Spleen (tissue), 11 donors: ENCODE measurements around the gene CCNC. TPM values are rescaled to one million over a fixed set of nuclear protein-coding genes. Genes with fewer than 3 reads are reported as not detected.

Source experiments
- DNase-seq: peaks from one replicate; pipeline ENCODE4 v3.0.0-alpha.2; 2020
- H3K27ac ChIP-seq, 8 donors: fragments of 200-600 bp; sonication (generic) in 7 of 8; 1 replicate in 4 of 8; 2 replicates in 4 of 8; pipeline versions ENCODE4 v1.5.0 to v1.8.0; 2016 to 2021; ENCODE audit warnings: inconsistent platforms in 4 of 8, mild to moderate bottlenecking in 4 of 8, moderate library complexity in 1 of 8
- H3K27me3 ChIP-seq, 7 donors: fragments of 200-600 bp; sonication (generic) in 6 of 7; replicated peaks in 1 of 7; 1 replicate in 4 of 7; 2 replicates in 3 of 7; pipeline versions ENCODE4 v1.5.0 to v1.8.0; 2016 to 2021; ENCODE audit warnings: inconsistent platforms in 3 of 7, mild to moderate bottlenecking in 1 of 7
- H3K36me3 ChIP-seq, 6 donors: fragments of 200-600 bp; sonication (generic) in 5 of 6; 1 replicate in 4 of 6; 2 replicates in 2 of 6; pipeline versions ENCODE4 v1.5.0 to v1.8.0; 2016 to 2021; ENCODE audit warnings: inconsistent platforms in 2 of 6
- H3K4me1 ChIP-seq, 6 donors: fragments of 200-600 bp; sonication (generic) in 5 of 6; 1 replicate in 3 of 6; 2 replicates in 3 of 6; pipeline versions ENCODE4 v1.5.0 to v1.8.0; 2016 to 2021; ENCODE audit warnings: inconsistent platforms in 3 of 6
- H3K4me3 ChIP-seq, 8 donors: fragments of 200-600 bp; sonication (generic) in 7 of 8; 1 replicate in 4 of 8; 2 replicates in 4 of 8; pipeline versions ENCODE4 v1.5.0 to v1.8.0; 2016 to 2021; ENCODE audit warnings: inconsistent platforms in 4 of 8, mild to moderate bottlenecking in 4 of 8, moderate library complexity in 2 of 8
- H3K9me3 ChIP-seq, 8 donors: fragments of 200-600 bp; sonication (generic) in 7 of 8; 1 replicate in 4 of 8; 2 replicates in 4 of 8; pipeline versions ENCODE4 v1.5.0 to v1.8.0; 2016 to 2021; ENCODE audit warnings: inconsistent platforms in 4 of 8
- CTCF ChIP-seq, 11 experiments: fragments of 200-600 bp in 7 of 11; fragments of 450-650 bp in 4 of 11; sonication (generic) in 4 of 11; IDR thresholded peaks in 8 of 11; conservative IDR thresholded peaks in 3 of 11; 1 replicate in 7 of 11; 2 replicates in 4 of 11; pipeline versions ENCODE4 v1.4.0 to v1.8.0; 2016 to 2021; ENCODE audit warnings: antibody characterized with exemption in 11 of 11, inconsistent platforms in 4 of 11, mild to moderate bottlenecking in 1 of 11
- POLR2A ChIP-seq, 3 donors: fragments of 450-650 bp; IDR thresholded peaks; one replicate each; pipeline ENCODE4 v1.5.1; 2017; ENCODE audit warnings: antibody characterized with exemption in 3 of 3, mild to moderate bottlenecking in 1 of 3
- POLR2AphosphoS5 ChIP-seq, 3 donors: sonication (generic); formaldehyde crosslinking; IDR thresholded peaks; one replicate each; pipeline ENCODE4 v1.5.1; 2017; ENCODE audit warnings: antibody characterized with exemption in 3 of 3
- WGBS, 5 donors: extraction: QIAGEN DNeasy Blood & Tissue Kit in 3 of 5; methylation state at CpG; one replicate each; pipeline versions ENCODE4 v1.1.5 to v1.1.7; 2013 to 2018; 5-methylcytosine and 5-hydroxymethylcytosine counted together
- intact Hi-C: fragments of 100-400 bp; cut with DNase I; formaldehyde crosslinking; loops from one replicate; pipeline ENCODE4 v1.15.0; 2023; ENCODE audit warnings: low total_unique reads
- polyA plus RNA-seq, 3 donors: library from polyadenylated mRNA; stranded (reverse); fragments of 200-250 nt; gene quantifications; one replicate each; pipeline ENCODE4 v1.2.1, GENCODE V29; 2013
- total RNA-seq, 7 donors: library from RNA; depleted of rRNA in 3 of 7; stranded (reverse); fragments of >200 nt in 3 of 7; fragmentation: NEBNext Ultra II Directional in 4 of 7; extraction: Animal tissue kit (Norgen Biotek cat#: 25700) in 4 of 7; gene quantifications; one replicate each; pipeline versions ENCODE4 v1.1.0 to v1.2.1, GENCODE V29; 2016 to 2021
- donor health status: healthy with polysubstance abuse.
- donor health status: DM: no; HTN: no; CAD: no; lungs with moderate emphysema.
- donor health status: DM: no; HTN: no; CAD: no.
- donor health status: Bipolar disorder and iron deficiency.
- donor health status: healthy.
- donor health status: DM: no; HTN: no; CAD: no.
- donor health status: DM: yes; HTN: yes; CAD: no.

CCNC gene
- total and polyA plus RNA-seq, 10 donors = 28.8 to 66.0 (median 43.6) TPM

- intact Hi-C loops = no loop called here
- H3K27me3 ChIP-seq = no peaks in the 10 kb centered on the region
These were observed 5.6 kb upstream of the CCNC start for GRCh38 chr6:99573980-99574617.

GRCh38 chr6:99563056-99563723, 5.3 kb downstream of the CCNC start:
- intact Hi-C loops = no loop called here
- Histone ChIP-seq H3K27me3 (no peaks in the 10 kb centered on the region), H3K27ac (no peak overlapping the region), H3K9me3 (no peaks in the 10 kb centered on the region), H3K4me3 (no peak overlapping the region), H3K36me3 (peaks cover 0 to 42% (median 11%) of the 10 kb centered on the region in 6 donors), H3K4me1 (peaks cover 14 to 55% (median 36%) of the 10 kb centered on the region in 6 donors)
- 51 to 84% (median 64%) methylated on average over 4 of the region's 4 CpGs for WGBS, 5 donors
- TF ChIP-seq POLR2AphosphoS5 (IDR thresholded peaks at IDR 0.05) = no peak
- no peak for TF ChIP-seq CTCF (IDR thresholded peaks at IDR 0.05 in 8 of 11, conservative IDR thresholded peaks at IDR 0.05 in 3 of 11)
- TF ChIP-seq POLR2A (IDR thresholded peaks at IDR 0.05) = no peak
- no peak for DNase-seq

More at GRCh38 chr6:99573980-99574617, 5.6 kb upstream of the CCNC start:
- Histone ChIP-seq H3K36me3 (no peaks in the 10 kb centered on the region), H3K4me1 (peaks cover 0 to 2% (median 0%) of the 10 kb centered on the region in 6 donors), H3K4me3 (no peak overlapping the region), H3K9me3 (no peaks in the 10 kb centered on the region), H3K27ac (no peak overlapping the region)
- DNase-seq = no peak
- TF ChIP-seq POLR2A (IDR thresholded peaks at IDR 0.05) (no peak), CTCF (IDR thresholded peaks at IDR 0.05 in 8 of 11, conservative IDR thresholded peaks at IDR 0.05 in 3 of 11) (no peak), POLR2AphosphoS5 (IDR thresholded peaks at IDR 0.05) (no peak)
- WGBS, 5 donors = 78 to 85% (median 81%) methylated on average over 2 of the region's 2 CpGs

GRCh38 chr6:99560668-99561067, 7.8 kb downstream of the CCNC start:
- no peak for TF ChIP-seq POLR2AphosphoS5 (IDR thresholded peaks at IDR 0.05)
- no peak for TF ChIP-seq POLR2A (IDR thresholded peaks at IDR 0.05)
- no peak for TF ChIP-seq CTCF (IDR thresholded peaks at IDR 0.05 in 8 of 11, conservative IDR thresholded peaks at IDR 0.05 in 3 of 11)
- 94 to 98% (median 96%) methylated on average over 4 of the region's 4 CpGs for WGBS, 5 donors
- peaks cover 0 to 31% (median 16%) of the 10 kb centered on the region in 6 donors for H3K4me1 ChIP-seq
- H3K27ac ChIP-seq = no peak overlapping the region
- peaks cover 0 to 67% (median 32%) of the 10 kb centered on the region in 6 donors for H3K36me3 ChIP-seq
- H3K9me3 ChIP-seq = no peaks in the 10 kb centered on the region
- no peak for DNase-seq
- no peak overlapping the region for H3K4me3 ChIP-seq
- intact Hi-C loops = no loop called here
- H3K27me3 ChIP-seq = no peaks in the 10 kb centered on the region

- Histone ChIP-seq H3K9me3 (peaks cover 0 to 4% (median 0%) of the 10 kb centered on the region in 8 donors), H3K4me1 (peaks cover 0 to 18% (median 7%) of the 10 kb centered on the region in 6 donors), H3K4me3 (no peak overlapping the region), H3K27me3 (no peaks in the 10 kb centered on the region), H3K36me3 (peaks cover 0 to 83% (median 41%) of the 10 kb centered on the region in 6 donors), H3K27ac (no peak overlapping the region)
- 65 to 83% (median 73%) methylated on average over 2 of the region's 2 CpGs for WGBS, 5 donors
- intact Hi-C loops = no loop called here
- TF ChIP-seq POLR2AphosphoS5 (IDR thresholded peaks at IDR 0.05) = no peak
- TF ChIP-seq POLR2A (IDR thresholded peaks at IDR 0.05) = no peak
- no peak for TF ChIP-seq CTCF (IDR thresholded peaks at IDR 0.05 in 8 of 11, conservative IDR thresholded peaks at IDR 0.05 in 3 of 11)
- DNase-seq = no peak
These were observed 9.4 kb downstream of the CCNC start for GRCh38 chr6:99559057-99559456.
